GM10847 (cell line): Measurements from ENCODE around the gene WNT2.

Experiments
- POLR2A ChIP-seq: IDR thresholded peaks from 2 replicates; pipeline ENCODE4 v1.6.1; 2011; ENCODE audit not compliant: insufficient read length; ENCODE audit errors: extremely low read depth

WNT2 gene

DNA sequence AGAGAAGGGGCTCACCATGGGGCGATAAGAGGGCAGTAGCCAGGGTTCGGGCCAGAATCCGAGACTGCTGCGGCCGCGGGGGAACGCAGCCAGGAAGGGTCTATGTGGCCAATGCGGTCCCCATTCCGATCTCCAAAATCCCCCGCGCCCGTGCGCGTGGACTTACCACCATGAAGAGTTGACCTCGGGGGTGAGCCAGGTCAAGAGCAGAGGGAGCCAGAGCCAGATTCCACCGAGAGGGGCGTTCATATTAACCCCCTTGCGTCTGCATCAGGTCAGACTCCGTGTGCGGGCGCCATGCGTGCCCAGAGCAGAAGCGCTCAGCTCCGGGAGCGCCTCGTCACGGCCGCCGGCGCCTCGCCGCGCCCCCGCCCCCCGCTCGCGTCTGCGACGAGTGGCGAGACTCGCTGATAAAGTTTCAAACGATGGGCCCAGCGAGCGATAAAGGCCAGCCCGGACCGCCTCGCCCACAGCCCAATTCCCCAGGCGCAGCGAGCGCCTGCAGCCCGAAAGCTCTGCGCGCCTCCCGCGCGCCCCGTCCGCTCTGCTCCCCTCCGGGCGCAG, at the start of gene WNT2:
TSS of gene WNT2 (minus strand) at position 318 of the 564 bp plus-strand sequence. CDS start at position 249, 69 bp downstream.
- TF ChIP-seq POLR2A, result no peak

GRCh38 chr7:117372073-117372472, 49.2 kb upstream of the WNT2 start:
- no peak for TF ChIP-seq POLR2A

GRCh38 chr7:117364339-117365080, 41.7 kb upstream of the WNT2 start:
- no peak for TF ChIP-seq POLR2A

DNA sequence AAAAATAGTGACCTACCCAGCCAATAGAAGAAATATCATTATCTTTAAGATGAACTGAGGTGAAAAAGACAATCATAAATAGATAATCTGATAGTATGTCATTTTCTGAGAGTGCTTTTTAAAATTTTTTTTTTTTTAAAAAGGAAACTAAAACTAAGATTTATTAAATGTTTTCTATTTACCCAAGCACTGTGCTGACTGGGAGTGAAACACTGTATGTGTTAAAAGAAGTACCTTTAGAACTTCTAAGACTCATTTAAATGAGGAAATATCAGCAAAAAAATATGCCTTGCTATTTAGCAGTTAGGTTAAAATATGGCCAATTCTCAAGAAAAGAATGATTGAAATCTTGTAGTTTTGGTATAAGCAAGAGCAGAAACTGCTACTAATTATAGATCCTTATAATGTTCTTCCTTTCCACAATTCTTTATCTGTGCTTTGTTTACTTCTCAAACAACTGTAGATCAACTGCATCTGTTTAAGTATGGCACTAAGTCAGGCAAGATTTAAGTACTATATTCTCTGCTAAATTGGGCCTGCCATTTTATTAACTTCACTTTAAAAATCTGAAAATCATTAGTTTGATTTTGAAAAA, 39.5 kb upstream of the WNT2 start:
- TF ChIP-seq POLR2A, result no peak

- TF ChIP-seq POLR2A, result no peak
Measured at GRCh38 chr7:117350027-117350426, 27.2 kb upstream of the WNT2 start.

GRCh38 chr7:117349570-117349969, 26.7 kb upstream of the WNT2 start:
- TF ChIP-seq POLR2A, result no peak

DNA sequence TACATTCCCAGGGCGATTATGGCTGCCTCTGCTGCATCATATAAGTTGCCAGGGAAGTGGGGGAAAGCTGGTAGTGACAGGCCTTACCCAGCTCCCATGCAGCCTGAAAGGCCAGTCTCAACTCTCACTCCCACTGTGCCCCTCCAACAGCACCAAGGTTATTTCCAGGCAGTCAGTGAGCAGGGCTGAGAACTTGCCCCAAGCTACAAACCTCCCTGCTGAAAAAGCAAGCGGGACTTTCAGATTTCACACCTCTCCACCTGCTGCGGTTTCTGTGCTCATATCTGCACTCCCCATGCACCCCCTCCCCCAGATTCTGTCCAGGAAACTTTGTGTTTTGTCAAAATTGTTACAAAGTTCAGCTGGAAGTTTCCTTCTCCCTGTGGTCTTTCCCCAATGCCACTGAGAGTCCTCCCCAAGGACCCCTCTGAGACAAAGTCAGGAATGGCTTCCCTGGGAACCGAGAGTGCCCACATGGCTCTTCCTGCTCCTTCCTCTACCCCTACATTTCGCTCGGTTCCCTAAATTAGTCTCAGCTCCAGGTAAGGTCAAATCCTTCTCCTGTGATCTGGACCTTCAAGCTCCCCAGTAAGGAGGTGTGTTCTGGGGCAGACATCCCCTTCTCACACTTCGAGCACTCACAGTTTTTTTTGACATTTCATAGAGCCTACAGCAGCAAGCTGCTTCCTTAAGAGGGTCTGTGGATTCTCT, 25.3 kb upstream of the WNT2 start:
- no peak for TF ChIP-seq POLR2A

GRCh38 chr7:117347480-117347879, 24.6 kb upstream of the WNT2 start:
- no peak for TF ChIP-seq POLR2A

DNA sequence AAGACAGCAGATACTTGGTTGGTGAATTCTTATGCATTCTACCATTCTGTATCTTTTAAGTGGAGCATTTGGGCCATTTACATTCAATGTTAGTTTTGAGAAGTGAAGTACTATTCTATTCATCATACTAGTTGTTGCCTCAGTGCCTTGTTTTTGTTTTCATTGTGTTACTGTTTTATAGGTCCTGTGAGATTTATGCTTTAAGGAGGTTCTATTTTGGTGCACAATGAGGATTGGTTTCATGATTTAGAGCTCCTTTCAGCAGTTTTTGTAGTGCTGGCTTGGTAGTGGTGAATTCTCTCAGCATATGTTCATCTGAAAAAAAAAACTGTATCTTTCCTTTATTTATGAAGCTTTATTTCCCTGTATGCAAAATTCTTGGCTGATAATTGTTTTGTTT, 23.3 kb upstream of the WNT2 start:
- TF ChIP-seq POLR2A, result no peak

GRCh38 chr7:117338020-117338419, 15.2 kb upstream of the WNT2 start:
- TF ChIP-seq POLR2A, result no peak

- TF ChIP-seq POLR2A, result no peak
Measured at GRCh38 chr7:117333168-117333567, 10.3 kb upstream of the WNT2 start.

DNA sequence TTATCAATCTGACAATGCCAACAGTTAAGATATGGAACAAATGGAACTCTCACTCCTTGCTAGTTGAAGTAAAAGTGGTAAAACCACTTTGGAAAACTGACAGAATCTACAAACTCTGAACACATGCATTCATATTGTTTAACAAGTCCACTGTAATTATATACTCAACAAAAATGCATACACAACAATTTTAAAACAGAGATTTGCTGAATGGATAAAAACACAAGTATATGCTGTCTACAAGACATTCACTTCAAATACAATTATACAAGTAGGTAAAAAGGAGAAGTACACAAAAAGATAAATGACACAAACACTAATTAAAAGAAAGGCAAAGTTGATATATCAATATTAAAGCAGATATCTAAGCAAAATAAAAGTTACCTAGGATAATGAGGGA, 9.2 kb upstream of the WNT2 start:
- no peak for TF ChIP-seq POLR2A

GRCh38 chr7:117325836-117326235, 3.0 kb upstream of the WNT2 start:
- TF ChIP-seq POLR2A, result no peak

DNA sequence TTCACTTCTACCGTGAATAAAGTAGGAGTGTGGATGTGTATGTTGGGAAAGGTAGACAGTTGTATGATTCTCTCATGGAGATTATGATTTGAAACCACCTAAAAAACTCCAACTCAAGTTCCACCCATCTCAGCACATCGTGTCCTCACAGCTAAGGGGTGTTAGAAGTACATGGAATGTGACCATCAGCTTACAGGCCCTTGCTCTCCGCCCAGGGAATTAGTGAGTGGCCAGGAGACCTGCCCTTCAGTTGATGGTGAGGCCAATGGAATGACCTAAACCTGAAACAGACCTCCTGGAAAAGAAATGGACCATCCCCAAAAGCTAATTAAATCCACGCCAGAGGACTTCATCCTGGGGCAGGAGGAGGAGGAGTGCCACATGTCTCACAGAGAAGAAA, 2.1 kb upstream of the WNT2 start:
- TF ChIP-seq POLR2A, result no peak

DNA sequence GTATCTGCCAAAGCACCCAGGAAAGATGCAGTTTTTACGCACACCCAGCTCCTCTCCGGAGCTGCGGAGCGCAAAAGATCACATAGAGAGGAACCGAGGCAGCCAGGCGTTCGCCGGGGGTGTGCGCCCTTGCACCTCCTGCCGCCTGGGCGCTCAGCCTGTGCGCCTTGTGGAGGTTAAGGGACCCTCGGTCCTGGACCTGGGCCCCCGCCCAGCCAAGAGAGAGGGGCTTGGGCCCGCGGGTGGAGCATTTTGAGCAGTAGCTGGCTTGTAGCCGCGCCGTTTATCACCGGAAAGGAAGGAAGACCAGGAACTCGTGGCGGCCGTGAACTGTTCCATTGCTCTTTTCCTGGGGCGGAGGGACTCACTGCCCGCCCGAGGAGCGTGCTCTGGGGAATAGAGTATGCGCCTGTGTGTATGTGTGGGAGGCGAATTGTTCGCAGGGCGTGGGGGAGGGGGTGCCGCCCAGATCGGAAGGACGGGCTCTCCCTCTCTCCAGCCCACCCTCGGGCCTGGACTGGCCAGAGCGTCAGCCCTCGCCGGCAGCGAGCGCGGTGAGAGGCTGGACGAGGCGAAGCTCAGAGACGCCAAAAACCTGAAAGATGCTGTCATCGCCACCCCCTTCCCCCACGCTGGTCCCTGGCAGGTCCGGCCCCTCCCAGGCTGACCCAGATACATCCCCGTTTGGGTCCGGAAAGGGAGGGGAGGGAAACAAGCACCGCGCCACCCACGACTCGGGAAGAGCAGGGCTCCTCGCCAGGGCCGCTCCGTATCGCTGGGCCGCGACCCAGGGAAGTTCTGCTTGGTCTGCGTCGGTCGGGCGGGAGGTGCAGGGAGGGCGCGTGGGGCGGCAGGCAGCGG, 1.2 kb upstream of the WNT2 start:
- no peak for TF ChIP-seq POLR2A
